GM12878 (cell line): Measurements from ENCODE around the gene CNTNAP2. TPM values are rescaled to one million over a fixed set of nuclear protein-coding genes. Genes with fewer than 3 reads are reported as not detected.

Source experiments
- ATAC-seq: fragments of 200-7000 bp; cut with Tn5 transposase; 3 replicates; pipeline ENCODE4 v1.9.1; 2020; ENCODE audit warnings: mild to moderate bottlenecking, moderate library complexity
- BruUV-seq: library from RNA; stranded (reverse); fragments of 400-500 nt; replicated peaks from 2 replicates; lab custom pipeline; 2021; lab: Mats Ljungman, UMichigan
- CTCF ChIA-PET: fragments of 300-600 bp; sonication (Branson Sonifier 250); formaldehyde crosslinking; extraction: SDS; loops from one replicate; lab custom pipeline; 2021; ENCODE audit warnings: inconsistent platforms; lab: Yijun Ruan, JAX
- POLR2A ChIA-PET: fragments of 350-600 bp; formaldehyde crosslinking; extraction: SDS; loops from one replicate; lab custom pipeline; 2021; ENCODE audit warnings: inconsistent platforms; lab: Charles Lee
- RAD21 ChIA-PET: fragments of 300-600 bp; sonication (Branson Sonifier 250); formaldehyde crosslinking; loops from one replicate; lab custom pipeline; 2023; ENCODE audit warnings: antibody characterized with exemption; ENCODE audit not compliant: unreplicated experiment; lab: Charles Lee
- SMC1A ChIA-PET: fragments of 300-600 bp; sonication (Branson Sonifier 250); formaldehyde crosslinking; loops from one replicate; lab custom pipeline; 2023; ENCODE audit not compliant: unreplicated experiment, uncharacterized antibody; lab: Charles Lee
- DNase-seq: peaks from one replicate; pipeline ENCODE4 v3.0.0-alpha.2; 2011; ENCODE audit warnings: low read depth, low spot score
- FAIRE-seq: peaks from 3 replicates; lab custom pipeline; 2011; peaks lifted over from hg19 to GRCh38; lab: Jason Lieb, UNC
- H2AFZ ChIP-seq: 2 replicates; pipeline ENCODE4 v1.6.0; 2011; ENCODE audit warnings: low read depth, low read length, control low read depth; ENCODE audit not compliant: control insufficient read depth
- H3K27ac ChIP-seq: 2 replicates; pipeline ENCODE4 v1.5.1; 2011; ENCODE audit warnings: control low read depth; ENCODE audit not compliant: control insufficient read depth, insufficient read depth
- H3K27me3 ChIP-seq, 2 experiments: replicated peaks in 1 of 2; 2 replicates each; pipeline versions ENCODE4 v1.6.0 to v1.6.1; 2011; ENCODE audit warnings: low read length in 1 of 2; ENCODE audit not compliant: control insufficient read depth in 2 of 2, insufficient read depth in 2 of 2
- H3K36me3 ChIP-seq, 2 experiments: 2 replicates each; pipeline ENCODE4 v1.5.1; 2011; ENCODE audit warnings: low read length in 1 of 2; ENCODE audit not compliant: control insufficient read depth in 2 of 2, insufficient read depth in 2 of 2
- H3K4me1 ChIP-seq: 2 replicates; pipeline ENCODE4 v1.6.1; 2011; ENCODE audit warnings: mild to moderate bottlenecking, low read length, moderate library complexity, mixed read lengths; ENCODE audit not compliant: control insufficient read depth, insufficient read depth
- H3K4me2 ChIP-seq: 2 replicates; pipeline ENCODE4 v1.6.0; 2011; ENCODE audit warnings: control low read depth; ENCODE audit not compliant: control insufficient read depth, insufficient read depth
- H3K4me3 ChIP-seq: fragments of 200-600 bp; sonication (generic); 2 replicates; pipeline ENCODE4 v1.5.1; 2016
- H3K79me2 ChIP-seq: 2 replicates; pipeline ENCODE4 v1.6.0; 2011; ENCODE audit warnings: low read length; ENCODE audit not compliant: control insufficient read depth, insufficient read depth
- H3K9ac ChIP-seq: 2 replicates; pipeline ENCODE4 v1.8.0; 2011; ENCODE audit warnings: low read length, control low read depth, mixed read lengths; ENCODE audit not compliant: control insufficient read depth, insufficient read depth
- H3K9me3 ChIP-seq: replicated peaks from 3 replicates; pipeline ENCODE4 v1.5.1; 2011; ENCODE audit warnings: mild to moderate bottlenecking, low read length; ENCODE audit not compliant: control insufficient read depth, insufficient read depth
- H4K20me1 ChIP-seq: 2 replicates; pipeline ENCODE4 v1.6.0; 2011; ENCODE audit not compliant: control insufficient read depth, insufficient read depth
- CBFB ChIP-seq: IDR thresholded peaks from 2 replicates; pipeline ENCODE4 v1.6.1; 2016; ENCODE audit warnings: antibody characterized with exemption, low read depth
- CREB1 ChIP-seq: IDR thresholded peaks from 2 replicates; pipeline ENCODE4 v1.6.1; 2012; ENCODE audit warnings: low read depth, mild to moderate bottlenecking, inconsistent platforms
- ESRRA ChIP-seq: IDR thresholded peaks from 2 replicates; pipeline ENCODE4 v1.6.1; 2012; ENCODE audit warnings: mild to moderate bottlenecking, low read length, improper control_type of control experiment
- HDAC6 ChIP-seq: fragments of 200-600 bp; sonication (generic); IDR thresholded peaks from one replicate; pipeline ENCODE4 v1.8.0; 2017; ENCODE audit warnings: antibody characterized with exemption; ENCODE audit not compliant: unreplicated experiment
- IKZF2 ChIP-seq, 2 experiments: fragments of 450-650 bp; IDR thresholded peaks; 2 replicates each; pipeline ENCODE4 v1.6.1; 2017; ENCODE audit warnings: mild to moderate bottlenecking in 2 of 2, moderate library complexity in 2 of 2
- KAT2A ChIP-seq: conservative IDR thresholded peaks from 2 replicates; pipeline ENCODE4 v1.6.1; 2011; ENCODE audit warnings: low read depth, low read length; ENCODE audit not compliant: control insufficient read depth
- POLR2A ChIP-seq: IDR thresholded peaks from 2 replicates; pipeline ENCODE4 v1.6.1; 2011; ENCODE audit warnings: low read depth, mild to moderate bottlenecking, low read length
- STAT1 ChIP-seq: fragments of 450-650 bp; conservative IDR thresholded peaks from 2 replicates; pipeline ENCODE4 v1.6.1; 2014; ENCODE audit warnings: antibody characterized with exemption, mild to moderate bottlenecking
- TCF12 ChIP-seq: IDR thresholded peaks from 2 replicates; pipeline ENCODE4 v1.6.1; 2011; ENCODE audit warnings: low read depth, mild to moderate bottlenecking, low read length
- YBX1 ChIP-seq: fragments of 450-650 bp; IDR thresholded peaks from 2 replicates; pipeline ENCODE4 v1.6.1; 2016; ENCODE audit warnings: antibody characterized with exemption
- ZBTB40 ChIP-seq: fragments of 450-650 bp; IDR thresholded peaks from 2 replicates; pipeline ENCODE4 v1.6.1; 2016; ENCODE audit warnings: mild to moderate bottlenecking, moderate library complexity, borderline replicate concordance
- WGBS: methylation state at CpG from one replicate; pipeline ENCODE4 v1.1.6; 2016; ENCODE audit warnings: low lambda C conversion rate; ENCODE audit not compliant: insufficient replicate concordance, insufficient coverage; ENCODE audit errors: missing lambda C conversion rate; 5-methylcytosine and 5-hydroxymethylcytosine counted together
- in situ Hi-C: fragments of 300-500 bp; cut with MboI; formaldehyde crosslinking; loops from 9 replicates; pipeline ENCODE4 v1.14.3; 2018; ENCODE audit warnings: mixed read lengths
- intact Hi-C: fragments of 100-400 bp; cut with micrococcal nuclease; formaldehyde crosslinking; loops from one replicate; pipeline ENCODE4 v1.14.2; 2022; ENCODE audit not compliant: unreplicated experiment
- polyA plus RNA-seq, 11 experiments: library from polyadenylated mRNA; depleted of rRNA in 4 of 11; unstranded in 6 of 11; stranded (reverse) in 5 of 11; fragments of >200 nt; fragmentation: Nextera tagmentation in 4 of 11; fragmentation: Illumina TruSeq in 1 of 11; extraction: Ambion mirVana in 4 of 11; extraction: Trizol in 1 of 11; gene quantifications; 1 replicate in 1 of 11; 2 replicates in 10 of 11; pipeline versions ENCODE4 v1.2.1 to v1.2.3, GENCODE V29; 2011 to 2016; ENCODE audit warnings: inconsistent platforms in 2 of 11, missing spikeins in 2 of 11, low read depth in 1 of 11
- total RNA-seq, 4 experiments: library from RNA; depleted of rRNA in 3 of 4; stranded (reverse); fragments of >200 nt in 3 of 4; fragmentation: Illumina TruSeq in 1 of 4; extraction: Trizol in 1 of 4; gene quantifications; 2 replicates each; pipeline versions ENCODE4 v1.2.1 to v1.2.3, GENCODE V29; 2013 to 2021
- TF ChIP-seq, protein P1 (sequence below): fragments of 450-650 bp; formaldehyde crosslinking; IDR thresholded peaks from 2 replicates; pipeline ENCODE4 v1.4.0; 2020; ENCODE audit warnings: mild to moderate bottlenecking, moderate library complexity
- TF ChIP-seq, protein P2 (sequence below): IDR thresholded peaks from 2 replicates; pipeline ENCODE4 v1.6.1; 2012; ENCODE audit warnings: low read length, inconsistent platforms

The CNTNAP2 gene
- total and polyA plus RNA-seq, 10 of the 15 experiments (the other 5 are each of a cell fraction or from before 2014, with no cell fraction given) = 0.03 to 0.08 (median 0.03) TPM; not detected in 7

GRCh38 chr7:147944321-147944720 lies 1827.7 kb downstream of the CNTNAP2 start:
- RAD21 ChIA-PET = no interaction called here
- CTCF ChIA-PET = no interaction called here
- Histone ChIP-seq H3K9me3 (no peaks in the 10 kb centered on the region), H2AFZ (no peak overlapping the region), H3K4me1 (no peaks in the 10 kb centered on the region), H3K4me3 (no peak overlapping the region), H4K20me1 (no peaks in the 10 kb centered on the region), H3K36me3 (no peaks in the 10 kb centered on the region), H3K27ac (no peak overlapping the region), H3K4me2 (no peak overlapping the region), H3K27me3 (no peaks in the 10 kb centered on the region), H3K79me2 (no peaks in the 10 kb centered on the region), H3K9ac (no peak overlapping the region)
- POLR2A ChIA-PET = no interaction called here
- intact Hi-C loops (no loop called here), in situ Hi-C loops (no loop called here)
- SMC1A ChIA-PET = no interaction called here
- 31% methylated on average over 2 of the region's 2 CpGs for WGBS
- ATAC-seq = no peak
- no peak for TF ChIP-seq ESRRA
- TF ChIP-seq, protein P1, sequence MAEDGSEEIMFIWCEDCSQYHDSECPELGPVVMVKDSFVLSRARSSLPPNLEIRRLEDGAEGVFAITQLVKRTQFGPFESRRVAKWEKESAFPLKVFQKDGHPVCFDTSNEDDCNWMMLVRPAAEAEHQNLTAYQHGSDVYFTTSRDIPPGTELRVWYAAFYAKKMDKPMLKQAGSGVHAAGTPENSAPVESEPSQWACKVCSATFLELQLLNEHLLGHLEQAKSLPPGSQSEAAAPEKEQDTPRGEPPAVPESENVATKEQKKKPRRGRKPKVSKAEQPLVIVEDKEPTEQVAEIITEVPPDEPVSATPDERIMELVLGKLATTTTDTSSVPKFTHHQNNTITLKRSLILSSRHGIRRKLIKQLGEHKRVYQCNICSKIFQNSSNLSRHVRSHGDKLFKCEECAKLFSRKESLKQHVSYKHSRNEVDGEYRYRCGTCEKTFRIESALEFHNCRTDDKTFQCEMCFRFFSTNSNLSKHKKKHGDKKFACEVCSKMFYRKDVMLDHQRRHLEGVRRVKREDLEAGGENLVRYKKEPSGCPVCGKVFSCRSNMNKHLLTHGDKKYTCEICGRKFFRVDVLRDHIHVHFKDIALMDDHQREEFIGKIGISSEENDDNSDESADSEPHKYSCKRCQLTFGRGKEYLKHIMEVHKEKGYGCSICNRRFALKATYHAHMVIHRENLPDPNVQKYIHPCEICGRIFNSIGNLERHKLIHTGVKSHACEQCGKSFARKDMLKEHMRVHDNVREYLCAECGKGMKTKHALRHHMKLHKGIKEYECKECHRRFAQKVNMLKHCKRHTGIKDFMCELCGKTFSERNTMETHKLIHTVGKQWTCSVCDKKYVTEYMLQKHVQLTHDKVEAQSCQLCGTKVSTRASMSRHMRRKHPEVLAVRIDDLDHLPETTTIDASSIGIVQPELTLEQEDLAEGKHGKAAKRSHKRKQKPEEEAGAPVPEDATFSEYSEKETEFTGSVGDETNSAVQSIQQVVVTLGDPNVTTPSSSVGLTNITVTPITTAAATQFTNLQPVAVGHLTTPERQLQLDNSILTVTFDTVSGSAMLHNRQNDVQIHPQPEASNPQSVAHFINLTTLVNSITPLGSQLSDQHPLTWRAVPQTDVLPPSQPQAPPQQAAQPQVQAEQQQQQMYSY (CRISPR knock-in tag) = no peak
- no peak for TF ChIP-seq ZBTB40
- TF ChIP-seq HDAC6 = no peak
- TF ChIP-seq STAT1 = no peak
- no peak for TF ChIP-seq IKZF2 (IDR thresholded peaks at IDR 0.05)
- no peak for TF ChIP-seq CREB1
- TF ChIP-seq TCF12 = no peak
- TF ChIP-seq, protein P2, sequence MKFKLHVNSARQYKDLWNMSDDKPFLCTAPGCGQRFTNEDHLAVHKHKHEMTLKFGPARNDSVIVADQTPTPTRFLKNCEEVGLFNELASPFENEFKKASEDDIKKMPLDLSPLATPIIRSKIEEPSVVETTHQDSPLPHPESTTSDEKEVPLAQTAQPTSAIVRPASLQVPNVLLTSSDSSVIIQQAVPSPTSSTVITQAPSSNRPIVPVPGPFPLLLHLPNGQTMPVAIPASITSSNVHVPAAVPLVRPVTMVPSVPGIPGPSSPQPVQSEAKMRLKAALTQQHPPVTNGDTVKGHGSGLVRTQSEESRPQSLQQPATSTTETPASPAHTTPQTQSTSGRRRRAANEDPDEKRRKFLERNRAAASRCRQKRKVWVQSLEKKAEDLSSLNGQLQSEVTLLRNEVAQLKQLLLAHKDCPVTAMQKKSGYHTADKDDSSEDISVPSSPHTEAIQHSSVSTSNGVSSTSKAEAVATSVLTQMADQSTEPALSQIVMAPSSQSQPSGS = no peak
- no peak for TF ChIP-seq KAT2A
- no peak for TF ChIP-seq CBFB
- TF ChIP-seq POLR2A = no peak
- no peak for TF ChIP-seq YBX1
- no peak for FAIRE-seq
- BruUV-seq = no TSS peak
- DNase-seq = no peak
